Stimulated activated CD4-positive, alpha-beta T cell treated with anti-CD3 and anti-CD28 coated beads, Interleukin-2, amount 100 ng/mL, for 4 hours (primary cell): ENCODE measurements around the gene RABGAP1.

ENCODE experiments used
- DNase-seq: peaks from one replicate; pipeline ENCODE4 v3.0.0-alpha.2; 2020; ENCODE audit warnings: low read depth

Gene RABGAP1

GRCh38 chr9:123081824-123082223 is 141.0 kb downstream of the RABGAP1 start:
- DNase-seq = no peak

GRCh38 chr9:123083680-123084079 is 142.9 kb downstream of the RABGAP1 start:
- no peak for DNase-seq

- no peak for DNase-seq
These were observed 143.4 kb downstream of the RABGAP1 start for GRCh38 chr9:123084256-123084655.

- DNase-seq = no peak
These were observed 145.1 kb downstream of the RABGAP1 start for GRCh38 chr9:123085916-123086315.

GRCh38 chr9:123087359-123087888 is 146.6 kb downstream of the RABGAP1 start:
- DNase-seq = no peak

- no peak for DNase-seq
These were observed 148.2 kb downstream of the RABGAP1 start for GRCh38 chr9:123089040-123089439.

GRCh38 chr9:123089790-123090189 is 149.0 kb downstream of the RABGAP1 start:
- no peak for DNase-seq

- no peak for DNase-seq
These were observed 149.5 kb downstream of the RABGAP1 start for GRCh38 chr9:123090198-123090896.

- no peak for DNase-seq
These were observed 150.1 kb downstream of the RABGAP1 start for GRCh38 chr9:123090956-123091355.

GRCh38 chr9:123091459-123091858 is 150.6 kb downstream of the RABGAP1 start:
- DNase-seq = no peak

- no peak for DNase-seq
These were observed 152.3 kb downstream of the RABGAP1 start for GRCh38 chr9:123093141-123093540.

- DNase-seq = no peak
These were observed 156.2 kb downstream of the RABGAP1 start for GRCh38 chr9:123096987-123097386.

GRCh38 chr9:123097430-123098095 is 156.7 kb downstream of the RABGAP1 start:
- no peak for DNase-seq

GRCh38 chr9:123098096-123098459 is 157.3 kb downstream of the RABGAP1 start:
- DNase-seq = no peak

GRCh38 chr9:123099042-123099441 is 158.2 kb downstream of the RABGAP1 start:
- no peak for DNase-seq

GRCh38 chr9:123099548-123099947 is 158.7 kb downstream of the RABGAP1 start:
- no peak for DNase-seq

- no peak for DNase-seq
These were observed 161.7 kb downstream of the RABGAP1 start for GRCh38 chr9:123102375-123103113.

GRCh38 chr9:123104807-123105206 is 164.0 kb downstream of the RABGAP1 start:
- DNase-seq = no peak

GRCh38 chr9:123105490-123105889 is 164.7 kb downstream of the RABGAP1 start:
- DNase-seq = no peak

- no peak for DNase-seq
These were observed 166.9 kb downstream of the RABGAP1 start for GRCh38 chr9:123107639-123108285.

- DNase-seq = no peak
These were observed 168.2 kb downstream of the RABGAP1 start for GRCh38 chr9:123108976-123109375.

- no peak for DNase-seq
These were observed 168.9 kb downstream of the RABGAP1 start for GRCh38 chr9:123109540-123110279.
